GM12872 (cell line): Measurements from ENCODE around the gene KIAA1328.

Source experiments
- CTCF ChIP-seq: IDR thresholded peaks from 3 replicates; pipeline ENCODE4 v1.5.1; 2011; ENCODE audit warnings: low read depth, mild to moderate bottlenecking, low read length, moderate library complexity; ENCODE audit not compliant: insufficient read depth

The KIAA1328 gene

DNA sequence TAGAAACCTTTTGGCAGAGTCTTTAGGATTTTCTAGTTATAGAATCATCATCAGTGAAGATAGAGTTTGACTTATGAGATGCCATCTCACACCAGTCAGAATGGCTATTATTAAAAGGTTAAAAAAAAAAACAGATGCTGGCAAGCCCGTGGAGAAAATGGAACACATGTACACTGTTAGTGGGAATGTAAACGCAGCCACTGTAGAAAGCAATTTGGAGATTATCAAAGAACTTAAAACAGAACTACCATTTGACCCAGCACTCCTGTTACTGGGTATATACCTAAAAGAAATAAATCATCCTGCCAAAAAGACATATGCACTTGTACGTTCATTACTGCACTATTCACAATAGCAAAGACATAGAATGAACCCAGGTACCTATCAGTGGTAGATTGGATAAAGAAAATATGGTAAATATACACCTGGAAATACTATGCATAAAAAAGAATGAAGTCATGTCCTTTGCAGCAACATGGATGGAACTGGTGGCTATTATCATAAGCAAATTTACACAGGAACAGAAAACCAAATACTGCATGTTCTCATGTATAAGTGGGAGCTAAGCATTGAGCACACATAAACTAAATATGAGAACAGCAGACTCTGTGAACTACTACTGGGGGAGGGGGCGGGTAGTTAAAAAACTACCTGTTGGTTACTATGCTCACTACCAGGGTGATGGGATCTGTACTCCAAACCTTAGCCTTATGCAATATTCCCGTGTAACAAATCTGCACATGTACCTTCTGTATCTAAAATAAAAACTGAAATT, 279.0 kb downstream of the KIAA1328 start:
- TF ChIP-seq CTCF, result no peak

GRCh38 chr18:37122877-37123276, 293.9 kb downstream of the KIAA1328 start:
- no peak for TF ChIP-seq CTCF

GRCh38 chr18:37124516-37124915, 295.6 kb downstream of the KIAA1328 start:
- no peak for TF ChIP-seq CTCF

GRCh38 chr18:37135177-37135576, 306.2 kb downstream of the KIAA1328 start:
- no peak for TF ChIP-seq CTCF

DNA sequence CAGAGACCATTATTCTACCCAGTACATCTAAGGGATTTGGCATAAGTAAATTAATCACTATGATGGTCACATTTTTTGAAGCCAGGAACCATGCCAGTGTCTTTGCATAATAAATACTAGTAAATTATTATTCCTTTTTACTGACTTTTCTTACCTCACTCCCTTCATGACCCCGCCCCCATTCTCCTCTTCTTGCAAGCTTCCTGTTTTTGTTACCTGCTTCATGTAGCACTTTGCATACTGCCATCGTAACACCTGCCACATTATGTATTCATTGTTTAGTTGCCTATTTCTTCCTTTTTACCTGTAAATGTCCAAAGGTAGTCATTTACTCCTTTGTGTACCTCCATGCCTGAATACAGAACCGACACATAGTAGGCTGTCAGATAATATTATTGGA, 309.5 kb downstream of the KIAA1328 start:
- TF ChIP-seq CTCF, result no peak

GRCh38 chr18:37139876-37140275, 310.9 kb downstream of the KIAA1328 start:
- no peak for TF ChIP-seq CTCF

DNA sequence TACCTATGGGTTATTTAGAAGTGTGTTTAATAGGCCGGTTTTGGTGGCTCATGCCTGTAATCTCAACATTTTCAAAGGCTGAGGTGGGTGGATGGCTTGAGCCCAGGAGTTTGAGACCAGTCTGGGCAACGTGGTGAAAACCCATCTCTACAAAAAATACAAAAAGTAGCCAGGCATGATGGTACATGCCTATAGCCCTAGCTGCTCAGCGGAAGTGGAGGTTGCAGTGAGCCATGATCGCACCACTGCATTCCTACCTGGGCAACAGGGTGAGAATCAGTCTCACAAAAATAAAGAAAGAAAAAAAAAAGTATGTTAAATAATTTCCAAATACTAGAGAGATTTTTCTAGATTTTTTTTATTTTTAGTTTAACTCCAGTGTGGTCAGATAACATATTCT, 316.0 kb downstream of the KIAA1328 start:
- TF ChIP-seq CTCF, result no peak
